Measurements from ENCODE around the gene CALHM4.
"Not testable (repeated sequence)": the region's sequence is repeated elsewhere in the genome, so short reads cannot be mapped to it uniquely, and the experiment has no call there.

Gene CALHM4

DNA sequence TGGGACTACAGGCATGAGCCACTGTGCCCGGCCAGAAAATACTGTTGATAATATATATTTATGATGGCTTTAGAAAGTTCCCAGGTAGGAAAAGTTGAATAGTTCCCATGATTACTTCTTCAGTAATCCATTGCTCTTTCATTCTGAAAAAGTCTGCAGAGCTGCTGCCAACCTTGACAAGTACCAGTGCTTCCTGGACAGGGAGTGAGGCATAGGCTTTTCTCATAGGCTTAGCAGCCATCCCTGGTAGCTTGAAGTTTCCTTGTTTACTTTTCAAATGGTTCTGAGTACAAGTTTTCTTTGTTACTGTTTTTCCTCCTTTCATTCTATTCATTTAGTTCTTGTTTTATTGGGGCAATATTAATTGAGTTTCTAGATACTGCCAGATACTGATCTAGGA lies 25.6 kb downstream of the CALHM4 start:
- no peak for DNase-seq

DNA sequence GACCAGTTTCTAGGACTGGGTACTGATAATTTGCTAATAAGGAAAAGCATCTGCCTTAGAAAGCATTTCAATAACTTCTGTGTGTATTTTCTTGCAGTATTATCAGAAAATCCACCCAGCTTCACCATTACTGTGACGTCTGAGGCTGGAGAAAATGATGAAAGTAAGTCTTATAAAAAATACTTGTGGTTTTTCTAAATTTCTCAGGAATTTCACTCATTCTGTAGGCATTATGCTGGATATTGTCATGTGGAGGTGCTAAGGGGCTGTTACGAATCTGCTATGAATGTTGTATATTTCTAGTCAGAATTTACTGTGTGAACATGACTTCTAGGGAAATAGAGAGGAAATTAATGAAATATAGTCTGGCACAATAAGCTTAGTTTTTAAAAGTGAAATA lies 26.6 kb downstream of the CALHM4 start:
- DNase-seq, result no peak

DNA sequence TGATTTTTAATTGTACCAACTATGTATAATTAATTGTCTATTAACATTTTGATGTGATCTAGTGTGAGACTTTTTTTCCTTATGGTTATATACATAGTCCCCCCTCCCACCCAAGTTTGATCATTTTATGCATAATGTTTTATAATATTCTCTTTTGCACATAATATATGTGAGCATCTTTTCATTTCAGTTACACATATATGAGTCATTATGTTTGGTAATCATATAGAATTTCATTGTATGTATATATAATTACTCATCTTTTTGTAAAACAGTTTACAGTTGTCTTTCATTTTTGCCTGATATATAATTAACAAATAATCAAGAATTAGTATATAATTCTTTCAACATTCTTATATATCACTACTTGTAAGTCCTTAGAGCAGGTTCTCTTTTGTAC lies 32.7 kb downstream of the CALHM4 start:
- DNase-seq, result no peak

DNA sequence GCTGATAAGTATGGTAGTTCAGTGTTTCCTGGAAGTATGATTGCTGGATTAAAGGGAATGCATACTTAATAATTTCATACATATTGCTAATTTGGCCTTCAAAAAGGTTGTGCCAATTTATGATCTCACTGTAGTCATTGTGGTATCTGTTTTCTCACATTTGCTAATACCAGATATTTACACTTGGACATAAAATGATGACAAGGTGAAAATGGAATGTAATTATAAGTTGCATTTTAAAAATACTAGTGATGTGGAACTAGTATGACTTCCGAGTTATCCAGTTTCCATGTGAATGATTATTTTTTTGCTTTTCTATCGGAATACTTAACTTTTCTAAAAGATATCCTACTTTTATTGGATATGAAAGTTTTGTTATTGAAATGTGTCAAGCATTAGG lies 33.2 kb downstream of the CALHM4 start:
- DNase-seq, result no peak

DNA sequence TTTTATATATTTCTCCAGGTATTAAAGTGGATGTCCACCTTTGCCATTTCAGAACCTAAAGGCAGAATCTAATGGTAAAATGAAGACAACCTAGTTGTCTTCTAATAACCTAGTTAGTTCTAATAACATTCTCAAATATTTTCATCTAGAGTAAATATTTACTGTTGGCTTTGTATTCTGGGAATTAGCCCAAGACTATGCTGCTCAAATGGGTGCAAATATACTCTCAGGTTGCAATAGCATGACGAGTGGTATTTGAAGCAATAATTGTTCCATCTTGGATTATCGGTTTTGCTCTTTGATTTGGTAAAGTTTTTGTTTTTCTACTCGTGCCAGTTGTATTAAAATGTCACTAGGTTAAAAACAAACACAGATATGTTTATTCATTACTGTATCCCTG lies 41.7 kb downstream of the CALHM4 start:
- no peak for DNase-seq

DNA sequence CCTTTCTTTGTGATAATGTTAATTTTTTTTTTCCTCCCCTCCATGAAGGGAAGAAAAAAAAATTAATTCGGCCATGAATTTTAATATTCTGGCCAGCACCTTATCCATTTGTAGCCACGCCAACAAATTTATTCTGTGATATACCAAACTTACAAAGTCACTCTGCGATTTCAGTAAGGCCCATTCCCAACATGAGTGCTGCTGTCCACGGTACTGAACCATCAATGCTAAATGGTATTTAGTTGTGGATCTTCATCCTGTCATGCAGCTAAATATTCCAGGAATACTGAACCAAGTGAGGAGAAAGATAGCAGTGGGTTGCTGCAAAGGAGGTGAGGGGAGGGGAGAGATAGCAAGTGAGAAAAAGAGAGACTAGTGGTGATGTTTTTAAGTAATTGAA lies 43.3 kb downstream of the CALHM4 start:
- DNase-seq, result no peak

DNA sequence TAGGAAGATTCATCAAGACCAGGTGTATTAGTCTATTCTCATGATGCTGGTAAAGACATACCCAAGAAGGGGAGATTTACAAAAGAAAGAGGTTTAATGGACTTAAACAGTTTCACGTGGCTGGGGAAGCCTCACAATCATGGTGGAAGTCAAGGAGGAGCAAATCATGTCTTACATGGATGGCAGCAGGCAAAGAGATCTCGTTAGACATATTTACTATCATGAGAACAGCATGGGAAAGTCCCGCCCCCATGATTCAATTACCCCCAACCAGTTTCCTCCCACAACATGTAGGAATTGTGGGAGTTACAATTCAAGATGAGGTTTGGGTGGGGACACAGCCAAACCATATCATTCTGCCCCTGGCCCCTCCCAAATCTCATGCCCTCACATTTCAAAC lies 50.4 kb downstream of the CALHM4 start:
- not testable (repeated sequence) for DNase-seq

DNA sequence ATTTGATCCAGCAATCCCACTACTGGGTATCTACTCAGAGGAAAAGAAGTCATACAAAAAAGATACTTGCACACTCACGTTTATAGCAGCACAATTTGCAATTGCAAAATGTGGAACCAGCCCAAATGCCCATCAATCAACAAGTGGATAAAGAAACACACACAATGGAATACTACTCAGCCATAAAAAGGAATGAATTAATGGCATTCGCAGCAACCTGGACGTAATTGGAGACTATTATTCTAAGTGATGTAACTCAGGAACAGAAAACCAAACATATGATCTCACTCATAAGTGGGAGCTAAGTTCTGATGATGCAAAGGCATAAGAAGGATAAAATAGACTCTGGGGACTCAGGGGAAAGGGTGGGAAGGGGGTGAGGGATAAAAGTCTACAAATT lies 51.3 kb downstream of the CALHM4 start:
- DNase-seq, result not testable (repeated sequence)

DNA sequence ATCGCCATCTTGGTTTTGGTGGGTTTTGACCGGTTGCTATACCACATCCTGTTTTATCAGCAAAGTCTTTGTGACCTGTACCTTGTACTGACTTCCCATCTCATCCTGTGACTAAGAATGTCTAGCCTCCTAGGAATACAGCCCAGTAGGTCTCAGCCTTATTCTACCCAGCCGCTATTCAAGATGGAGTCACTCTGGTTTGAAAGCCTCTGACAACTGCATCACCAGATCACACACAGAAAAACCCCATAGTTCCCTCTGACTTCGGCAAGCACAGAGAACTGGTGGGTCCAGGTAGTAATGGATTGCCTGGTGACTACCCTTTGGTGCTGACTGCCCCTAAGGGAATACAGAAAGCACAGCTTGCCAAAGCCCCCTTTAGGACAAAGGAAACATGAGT lies 52.4 kb downstream of the CALHM4 start:
- DNase-seq, result no peak

All from central memory CD4-positive, alpha-beta T cell (primary cell).